Right renal cortex interstitium (tissue), 3 donors: ENCODE results near the gene ST3GAL4. TPM values are rescaled to one million over a fixed set of nuclear protein-coding genes. Genes with fewer than 3 reads are reported as not detected.
"Not testable (repeated sequence)": the region's sequence is repeated elsewhere in the genome, so short reads cannot be mapped to it uniquely, and the experiment has no call there.

ENCODE experiments used
- DNase-seq, 3 donors: peaks; one replicate each; pipeline ENCODE4 v3.0.0-alpha.2; 2013; ENCODE audit warnings: low read depth in 3 of 3, low spot score in 2 of 3
- polyA plus RNA-seq, 3 donors: library from polyadenylated mRNA; unstranded; fragments of 120-200 nt; gene quantifications; one replicate each; pipeline ENCODE4 v1.2.1, GENCODE V29; 2013; ENCODE audit not compliant: insufficient read length in 3 of 3

ST3GAL4 gene
- polyA plus RNA-seq, 3 donors = 17.2 to 19.2 (median 18.4) TPM

DNA sequence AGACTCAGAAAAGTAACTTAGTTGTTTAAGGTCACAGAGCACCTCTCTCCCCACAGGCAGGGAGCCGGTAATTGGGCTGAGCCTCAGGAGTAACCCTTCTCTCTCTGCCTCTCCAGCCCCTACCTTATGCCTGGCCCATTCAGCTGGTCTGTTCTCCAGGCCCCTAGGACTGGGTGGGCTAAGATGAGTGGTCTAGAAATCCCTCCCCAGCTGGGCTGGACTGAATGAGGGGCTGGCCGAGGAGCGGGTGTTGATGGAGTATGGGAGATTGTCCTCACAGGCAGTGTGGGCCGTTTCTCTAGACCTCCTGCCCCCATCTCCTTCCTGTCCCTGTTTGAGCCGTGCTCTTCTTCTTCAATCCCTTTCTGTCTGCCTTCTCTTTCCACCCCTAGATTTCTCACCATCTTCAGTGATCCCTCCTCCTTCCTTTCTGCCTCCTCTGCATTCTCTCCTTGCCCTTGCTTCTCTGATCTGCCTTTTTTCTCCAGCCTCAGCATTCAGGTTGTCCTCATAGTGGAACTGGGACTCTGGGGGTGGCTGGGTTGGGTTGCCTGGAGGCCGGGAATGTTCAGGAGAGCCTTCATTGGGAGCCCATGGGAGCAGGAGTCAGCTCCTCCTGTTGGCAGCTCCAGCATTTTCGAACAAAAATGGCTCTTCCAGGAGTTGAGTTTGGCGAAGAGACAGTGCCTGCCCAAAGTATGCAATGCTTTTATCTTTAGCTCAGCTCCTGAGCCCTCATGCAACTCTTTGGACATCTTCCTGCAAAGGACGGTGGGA lies 7.6 kb downstream of the ST3GAL4 start:
- no peak for DNase-seq

DNA sequence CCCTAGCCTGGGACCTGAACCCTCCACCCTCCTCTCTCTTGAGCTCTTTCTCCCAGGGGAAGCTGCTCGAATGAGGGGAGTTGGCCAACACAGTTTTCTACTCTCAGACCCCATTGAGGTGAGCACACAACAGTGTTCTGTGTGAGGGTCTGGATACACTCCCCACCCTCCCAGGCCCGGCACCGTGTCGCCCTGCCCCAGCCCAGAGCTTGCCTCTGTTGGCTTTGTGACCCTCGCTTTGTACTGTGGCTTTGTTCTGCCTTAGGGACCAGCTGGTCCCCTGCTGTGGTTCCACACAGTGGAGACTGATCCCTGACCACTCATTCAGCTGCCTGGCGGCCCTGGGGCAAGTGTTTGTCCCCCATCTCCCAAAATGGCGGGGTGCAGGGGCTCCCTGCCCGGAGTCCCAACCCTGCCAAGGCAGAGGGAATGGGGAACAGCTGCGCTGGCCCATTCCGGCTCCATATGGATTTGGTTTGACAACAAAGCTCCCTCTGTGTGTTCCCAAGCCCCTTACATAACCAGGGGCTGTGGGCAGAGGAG lies 8.3 kb downstream of the ST3GAL4 start:
- no peak for DNase-seq

DNA sequence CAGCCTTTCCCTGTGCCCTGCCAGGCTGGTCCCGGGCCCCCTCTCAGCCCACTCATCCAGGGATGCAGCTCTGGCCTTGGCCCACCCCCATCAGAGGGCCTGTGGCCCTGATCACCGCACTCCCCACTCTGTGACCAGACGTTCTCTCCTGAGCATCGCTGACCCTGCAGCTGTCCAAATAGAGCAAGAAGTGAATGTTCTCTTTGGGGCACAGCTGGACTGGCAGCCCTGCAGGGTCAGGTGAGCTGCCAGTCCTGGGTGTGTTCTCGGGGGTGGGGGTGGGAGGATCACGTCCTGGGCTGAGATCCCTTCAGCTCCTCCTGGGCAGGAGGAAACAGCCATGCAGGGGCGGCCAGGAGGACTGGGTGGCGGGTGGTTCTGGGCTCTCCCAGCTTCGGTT lies 9.2 kb downstream of the ST3GAL4 start:
- not testable (repeated sequence) for DNase-seq

DNA sequence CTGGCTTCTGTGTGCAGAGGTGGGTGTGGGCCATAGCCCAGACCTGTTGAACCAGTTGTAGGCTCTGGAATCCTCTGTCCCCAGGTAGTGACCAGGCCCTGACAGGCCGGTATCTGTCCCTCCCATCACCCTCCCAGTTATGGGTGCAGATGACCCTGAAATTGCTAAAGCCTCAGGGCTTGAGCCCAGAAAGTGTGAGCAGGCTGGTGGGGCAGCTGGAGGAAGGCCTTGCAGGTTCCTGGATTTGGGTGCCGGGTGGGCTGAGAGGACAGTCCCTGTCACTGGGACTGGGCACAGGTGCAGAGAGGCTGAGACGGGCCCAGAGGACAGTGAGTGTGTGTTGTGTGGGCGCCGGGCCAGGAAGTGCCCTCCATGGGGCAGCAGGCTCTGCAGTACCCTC lies 10.0 kb downstream of the ST3GAL4 start:
- not testable (repeated sequence) for DNase-seq

DNA sequence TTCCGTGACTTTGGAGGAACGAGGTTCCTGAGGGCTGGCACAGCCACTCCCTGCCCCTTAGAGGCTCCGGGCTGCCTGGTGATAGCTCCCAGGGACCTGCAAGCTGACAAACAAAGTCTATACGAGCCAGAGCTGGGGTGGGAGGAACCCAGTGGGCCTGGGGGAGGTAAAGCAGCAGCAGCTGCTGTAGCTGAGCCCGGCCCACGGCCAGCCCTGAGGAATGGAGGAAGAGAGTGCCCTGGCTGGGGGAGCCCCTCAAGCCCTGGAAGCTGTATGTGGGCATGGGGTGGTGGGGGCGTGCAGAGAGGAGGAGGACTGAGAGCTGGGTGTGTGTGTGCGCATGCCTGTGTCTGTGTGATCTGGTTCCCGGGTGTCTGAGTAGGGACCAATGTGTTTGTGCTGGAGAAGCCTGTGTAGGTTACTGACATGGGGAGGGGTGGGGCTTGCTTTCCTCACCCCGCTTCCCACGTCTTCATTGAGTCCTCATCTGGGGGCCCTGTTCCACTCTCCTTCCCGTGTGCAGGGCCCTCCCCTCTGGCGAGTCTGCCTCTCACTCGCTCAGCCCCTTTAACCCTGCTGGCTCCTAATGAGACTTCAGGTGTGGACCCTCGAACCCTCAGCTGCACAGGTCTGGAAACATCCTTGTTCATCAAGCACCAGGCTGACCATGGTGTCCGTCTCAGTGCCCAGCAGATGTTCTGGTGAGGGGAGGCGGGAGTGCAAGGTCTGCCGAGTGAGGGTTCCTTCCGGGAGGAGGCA lies 10.8 kb downstream of the ST3GAL4 start:
- DNase-seq = no peak

DNA sequence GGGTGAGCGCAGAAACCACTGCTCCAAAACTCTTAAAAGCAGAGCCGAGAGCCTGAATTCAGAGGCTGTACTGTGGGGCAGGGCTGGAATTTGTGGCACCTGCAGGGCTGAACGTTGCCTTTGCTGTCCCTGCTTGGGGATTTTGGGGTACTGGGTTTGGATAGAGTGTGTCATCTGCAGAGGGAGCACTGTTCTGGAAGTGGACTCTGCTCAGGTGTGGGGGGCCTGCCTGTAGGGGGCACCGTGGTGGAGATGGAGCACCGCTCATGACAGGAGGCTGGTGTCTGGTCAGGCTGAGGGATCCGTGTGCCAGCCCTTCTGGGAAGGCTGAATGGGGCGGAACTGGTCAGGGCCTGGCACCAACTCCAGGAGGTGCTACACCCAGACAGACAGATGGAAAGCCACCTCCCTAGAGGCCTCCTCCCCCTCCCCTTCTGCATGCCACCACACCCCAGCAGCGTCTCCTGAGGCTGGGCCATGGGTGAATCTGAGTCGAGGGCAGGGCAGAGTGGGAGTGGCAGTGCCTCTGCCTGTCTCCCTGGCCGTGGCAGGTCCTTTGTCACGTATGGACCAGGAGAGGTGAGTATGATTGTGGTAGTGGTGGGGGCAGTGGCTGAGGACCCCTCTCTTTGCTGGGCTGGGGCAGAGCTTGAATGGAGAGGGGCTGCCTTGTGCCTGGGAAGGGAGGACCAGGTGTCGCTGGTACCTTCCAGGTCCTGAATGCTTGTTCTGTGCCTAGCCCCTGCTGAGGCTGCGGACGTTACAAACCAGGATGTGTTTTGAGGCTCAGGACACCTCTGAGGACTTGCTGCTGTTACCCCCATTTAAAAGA lies 11.6 kb downstream of the ST3GAL4 start:
- not testable (repeated sequence) for DNase-seq

DNA sequence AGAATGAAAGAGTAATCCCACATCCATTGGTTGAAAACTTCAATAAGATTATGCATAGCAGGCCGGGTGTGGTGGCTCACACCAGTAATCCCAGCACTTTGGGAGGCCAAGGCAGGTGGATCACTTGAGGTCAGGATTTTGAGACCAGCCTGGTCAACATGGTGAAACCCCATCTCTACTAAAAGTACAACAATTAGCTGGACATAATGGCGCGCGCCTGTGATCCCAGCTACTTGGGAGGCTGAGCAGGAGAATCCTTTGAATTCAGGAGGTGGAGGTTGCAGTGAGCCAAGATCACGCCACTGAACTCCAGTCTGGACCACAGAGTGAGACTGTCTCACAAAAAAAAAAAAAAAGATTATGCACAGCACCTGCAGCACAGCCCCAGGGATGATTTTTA lies 12.3 kb downstream of the ST3GAL4 start:
- not testable (repeated sequence) for DNase-seq

DNA sequence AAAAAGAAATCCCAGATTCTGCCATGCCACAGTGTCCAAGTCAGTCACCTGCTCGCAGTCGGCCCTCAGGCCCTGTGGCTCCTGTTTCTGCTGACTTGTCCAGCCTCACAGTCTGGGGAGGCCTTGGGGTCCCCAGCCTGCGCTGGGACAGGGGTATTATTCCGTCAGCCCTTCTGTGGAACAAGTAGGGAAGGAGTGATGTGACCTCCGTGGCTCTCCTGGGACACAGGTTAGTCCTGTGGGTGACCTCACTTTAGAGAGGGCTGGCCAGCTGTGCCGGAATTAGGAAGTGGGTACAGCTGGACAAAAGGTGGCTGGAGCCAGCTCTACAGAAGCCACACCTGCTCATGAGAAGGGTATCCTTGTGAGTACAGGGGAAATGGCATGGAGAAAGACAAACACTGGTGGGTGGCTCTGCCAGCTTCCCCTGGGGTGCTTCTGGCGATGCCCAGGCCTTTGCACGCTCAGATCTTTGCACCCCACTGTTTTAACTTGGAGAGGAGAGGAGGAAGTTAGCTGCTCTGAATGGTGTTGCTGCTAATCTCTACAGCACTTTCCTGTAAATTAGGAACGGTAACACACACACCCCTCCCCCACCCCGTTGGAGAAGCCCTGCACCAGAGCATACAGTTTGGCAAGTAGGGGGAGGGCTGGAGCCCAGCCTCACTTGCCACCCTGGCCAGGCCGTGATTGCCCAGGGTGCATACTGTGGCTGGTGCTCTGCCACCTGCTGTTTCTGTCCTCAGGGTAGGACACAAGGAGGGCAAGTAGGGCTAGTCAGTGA lies 13.0 kb downstream of the ST3GAL4 start:
- DNase-seq = not testable (repeated sequence)

DNA sequence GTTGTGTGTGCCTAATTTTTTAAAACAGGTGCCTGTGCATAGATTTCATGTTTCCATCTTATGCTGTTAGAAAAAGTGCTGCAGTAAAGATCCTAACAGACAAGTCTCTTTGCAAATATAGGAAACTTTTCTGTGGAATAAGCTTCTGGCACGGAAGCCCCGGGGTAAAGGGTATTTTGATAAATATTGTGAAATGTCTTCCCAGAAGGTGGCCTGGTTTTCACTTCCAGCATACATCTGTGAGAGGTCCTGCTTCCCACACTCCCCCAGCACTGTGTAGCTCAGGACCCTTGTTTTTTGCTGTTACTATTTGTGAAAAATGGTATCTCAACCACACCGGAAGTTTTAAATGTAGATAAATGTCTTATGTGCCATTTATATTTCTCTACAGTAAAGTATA lies 14.5 kb downstream of the ST3GAL4 start:
- DNase-seq = no peak

DNA sequence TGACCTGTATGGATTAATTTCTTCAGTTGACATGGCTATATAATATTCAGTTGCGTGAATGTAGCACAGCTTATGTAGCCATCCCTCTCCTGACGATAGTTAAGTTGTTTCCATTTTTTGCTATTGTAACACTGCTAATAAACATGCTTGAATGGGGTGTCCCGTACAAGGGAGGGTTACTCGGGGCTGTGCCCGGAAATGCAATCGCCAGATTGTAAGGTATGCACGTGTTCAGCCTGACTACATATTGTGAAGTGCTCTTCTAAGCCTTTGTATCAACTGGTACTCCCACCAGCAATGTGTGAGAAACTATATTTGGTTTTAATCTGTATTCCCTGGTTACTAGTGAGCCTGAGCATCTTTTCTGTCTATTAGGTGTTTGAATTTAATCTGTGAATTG lies 16.1 kb downstream of the ST3GAL4 start:
- DNase-seq = no peak

DNA sequence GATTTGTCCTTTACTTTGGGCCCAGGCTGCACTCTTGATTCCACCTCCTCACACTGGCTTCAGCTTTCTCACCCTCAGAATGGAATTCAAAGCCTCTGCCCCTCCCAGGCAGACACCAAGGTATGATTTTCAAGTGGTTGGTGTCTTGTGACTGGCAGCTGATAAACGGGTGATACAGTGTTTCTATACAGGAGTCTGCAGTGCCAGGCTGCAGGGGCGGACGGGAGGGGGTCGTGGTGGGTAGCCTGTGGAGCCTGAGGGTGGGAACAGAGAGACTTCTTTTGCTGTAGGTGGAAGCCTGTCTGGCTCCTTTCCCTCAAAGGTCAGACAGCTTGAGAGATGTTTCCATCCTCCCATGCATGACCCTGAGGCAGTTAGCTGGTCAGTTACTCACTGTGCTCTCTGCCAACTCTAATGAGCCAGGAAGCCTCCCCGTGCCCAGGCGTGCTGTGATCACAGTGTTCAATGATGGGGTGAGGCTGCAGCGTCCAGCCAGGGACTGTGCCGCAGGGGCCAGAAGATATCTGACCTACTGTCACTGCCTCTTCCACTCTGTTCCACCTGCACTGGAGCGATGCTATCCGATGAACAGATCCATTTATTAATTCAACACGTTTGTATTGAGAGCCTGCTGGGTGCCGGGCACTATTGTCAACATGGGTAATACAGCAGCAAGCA lies 18.0 kb downstream of the ST3GAL4 start:
- not testable (repeated sequence) for DNase-seq

DNA sequence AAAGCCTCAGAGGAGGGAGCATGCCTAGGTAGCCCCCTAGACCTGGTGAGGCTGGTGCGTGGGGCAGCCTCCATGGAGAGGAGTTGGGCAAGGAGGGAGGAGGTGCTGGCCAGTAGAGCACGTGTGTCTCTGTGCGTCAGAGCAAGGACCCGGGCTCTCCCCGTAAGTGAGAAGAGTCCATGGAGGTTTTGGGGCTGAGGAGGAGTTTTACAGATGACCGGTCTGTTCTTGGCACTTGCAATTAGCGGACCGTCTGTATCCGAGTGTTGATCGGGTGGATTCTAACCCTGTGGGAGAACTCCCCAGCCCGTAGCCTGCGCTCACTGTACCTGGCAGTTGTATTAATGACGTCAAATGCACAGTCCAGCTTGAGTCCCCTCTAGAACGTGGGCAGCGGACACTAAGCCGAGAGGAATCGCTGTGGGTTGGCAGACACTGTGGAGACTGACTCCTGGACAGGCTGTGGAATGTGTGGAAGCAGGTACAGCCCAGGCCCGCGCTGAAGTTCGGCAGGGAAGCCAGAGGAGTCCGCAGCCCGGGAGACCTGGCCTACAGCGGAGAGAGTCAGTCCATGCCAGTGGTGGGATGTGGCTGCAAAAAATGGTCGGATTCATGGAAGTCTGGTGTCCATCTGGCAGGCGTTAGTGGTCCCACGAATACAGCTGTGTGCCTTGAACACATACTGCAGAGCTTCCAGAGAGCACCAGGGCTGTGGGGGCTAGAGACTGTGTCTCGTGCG lies 19.2 kb downstream of the ST3GAL4 start:
- not testable (repeated sequence) for DNase-seq

DNA sequence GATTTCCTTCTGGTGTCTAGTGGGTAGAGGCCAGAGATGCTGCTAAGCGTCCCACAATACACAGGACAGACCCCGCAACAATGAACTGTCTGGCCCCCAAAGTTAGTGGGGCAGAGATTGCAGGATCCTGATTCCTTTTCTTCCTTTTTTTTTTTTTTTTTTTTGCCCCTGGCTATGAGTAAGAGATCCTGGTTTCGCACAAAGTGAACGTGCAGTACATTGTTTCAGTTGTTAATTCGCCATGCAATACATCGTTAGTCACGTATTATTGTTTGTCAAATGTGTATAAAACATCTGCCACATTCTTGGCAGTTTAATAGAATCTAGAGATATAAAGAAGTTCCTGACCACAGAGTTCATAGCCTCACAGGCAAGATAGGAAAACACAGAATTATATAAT lies 20.2 kb downstream of the ST3GAL4 start:
- DNase-seq = no peak

DNA sequence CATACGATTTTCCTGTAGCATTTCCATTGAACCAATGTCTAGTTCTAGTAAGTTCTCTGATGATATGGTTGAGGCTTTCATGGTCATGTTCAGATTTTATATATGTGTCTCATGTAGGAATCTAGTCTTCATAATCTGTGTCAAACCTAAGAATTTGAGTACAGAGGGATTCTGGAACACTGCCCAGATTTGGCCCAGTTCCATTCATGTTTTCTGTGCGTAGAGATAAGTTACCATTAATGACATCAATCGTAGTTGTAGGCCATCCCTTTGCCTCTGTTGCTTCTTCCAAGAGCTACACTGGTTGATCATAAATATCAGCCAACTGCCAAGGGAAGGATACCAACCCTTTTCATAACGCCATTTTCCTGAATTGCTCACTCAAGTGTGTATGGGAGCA lies 23.3 kb downstream of the ST3GAL4 start:
- no peak for DNase-seq

DNA sequence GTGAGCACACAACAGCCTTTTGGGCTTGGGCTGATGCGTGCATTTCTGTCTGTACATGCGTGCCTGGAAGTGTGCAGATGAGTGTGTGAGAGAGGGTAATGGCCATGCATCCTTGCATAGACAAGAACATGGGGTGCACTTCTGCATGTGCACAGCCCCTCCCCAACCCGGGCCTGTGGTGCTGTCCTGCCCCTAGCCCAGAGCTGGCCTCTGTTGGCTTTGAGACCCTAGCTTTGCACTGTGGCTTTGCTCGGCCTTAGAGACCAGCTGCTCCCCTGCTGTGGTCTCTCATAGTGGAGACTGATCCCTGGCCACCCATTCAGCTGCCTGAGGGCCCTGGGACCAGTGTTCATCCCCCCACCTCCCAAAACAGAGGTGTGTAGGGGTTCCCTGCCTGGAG lies 25.4 kb downstream of the ST3GAL4 start:
- no peak for DNase-seq

DNA sequence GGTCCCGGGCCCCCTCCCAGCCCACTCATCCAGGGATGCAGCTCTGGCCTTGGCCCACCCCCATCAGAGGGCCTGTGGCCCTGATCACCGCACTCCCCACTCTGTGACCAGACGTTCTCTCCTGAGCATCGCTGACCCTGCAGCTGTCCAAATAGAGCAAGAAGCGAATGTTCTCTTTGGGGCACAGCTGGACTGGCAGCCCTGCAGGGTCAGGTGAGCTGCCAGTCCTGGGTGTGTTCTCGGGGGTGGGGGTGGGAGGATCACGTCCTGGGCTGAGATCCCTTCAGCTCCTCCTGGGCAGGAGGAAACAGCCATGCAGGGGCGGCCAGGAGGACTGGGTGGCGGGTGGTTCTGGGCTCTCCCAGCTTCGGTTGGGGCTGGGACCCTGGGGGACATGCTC lies 26.5 kb downstream of the ST3GAL4 start:
- not testable (repeated sequence) for DNase-seq

DNA sequence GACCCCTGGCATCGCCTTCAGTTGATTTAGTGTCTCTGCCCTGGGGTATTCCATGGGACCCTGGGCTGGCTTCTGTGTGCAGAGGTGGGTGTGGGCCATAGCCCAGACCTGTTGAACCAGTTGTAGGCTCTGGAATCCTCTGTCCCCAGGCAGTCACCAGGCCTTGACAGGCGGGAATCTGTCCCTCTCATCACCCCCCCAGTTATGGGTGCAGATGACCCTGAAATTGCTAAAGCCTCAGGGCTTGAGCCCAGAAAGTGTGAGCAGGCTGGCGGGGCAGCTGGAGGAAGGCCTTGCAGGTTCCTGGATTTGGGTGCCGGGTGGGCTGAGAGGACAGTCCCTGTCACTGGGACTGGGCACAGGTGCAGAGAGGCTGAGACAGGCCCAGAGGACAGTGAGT lies 27.2 kb downstream of the ST3GAL4 start:
- not testable (repeated sequence) for DNase-seq

DNA sequence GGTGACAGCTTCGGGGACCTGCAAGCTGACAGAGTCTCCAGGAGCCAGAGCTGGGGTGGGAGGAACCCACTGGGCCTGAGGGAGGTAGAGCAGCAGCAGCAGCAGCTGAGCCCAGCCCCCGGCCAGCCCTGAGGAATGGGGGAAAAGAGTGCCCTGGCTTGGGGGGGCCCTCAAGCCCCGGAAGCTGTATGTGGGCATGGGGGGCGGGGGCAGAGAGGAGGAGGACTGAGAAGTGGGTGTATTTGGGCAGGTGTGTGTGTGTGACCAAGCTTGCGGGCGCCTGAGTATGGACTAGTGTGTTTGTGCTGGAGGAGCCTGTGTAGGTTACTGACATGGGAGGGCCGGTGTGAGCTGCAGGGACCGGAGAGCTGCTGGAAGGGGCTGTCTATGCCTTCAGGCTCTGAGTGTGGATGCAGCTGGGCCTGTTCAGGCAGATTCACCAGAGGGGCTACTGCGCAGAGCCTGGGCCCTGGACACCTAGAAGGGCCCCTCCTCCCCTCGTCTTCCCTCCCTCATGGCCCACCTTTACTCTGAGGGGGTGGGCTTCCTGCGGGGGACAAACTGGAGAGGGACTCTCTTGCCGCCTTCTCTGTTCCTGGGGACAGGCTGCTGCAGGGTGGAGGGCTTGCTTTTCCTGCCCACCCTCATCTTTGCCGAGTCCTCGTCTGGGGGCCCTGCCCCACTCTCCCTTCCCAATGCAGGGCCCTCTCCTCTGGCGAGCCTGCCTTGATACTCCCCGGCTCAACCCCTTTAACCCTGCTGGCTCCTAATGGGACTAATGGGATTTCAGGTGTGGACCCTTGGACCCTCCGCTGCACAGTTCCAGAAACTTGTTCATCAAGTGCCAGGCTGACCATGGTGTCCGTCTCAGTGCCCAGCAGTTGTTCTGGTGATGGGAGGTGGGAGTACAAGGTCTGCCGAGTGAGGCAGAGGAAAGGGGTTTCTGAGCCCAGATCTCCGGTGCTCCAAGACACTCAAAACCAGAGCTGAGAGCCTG lies 28.2 kb downstream of the ST3GAL4 start:
- no peak for DNase-seq
